ENCODE data around the gene EXOSC3. TPM values are rescaled to one million over a fixed set of nuclear protein-coding genes. Genes with fewer than 3 reads are reported as not detected.

EXOSC3 gene
- total and polyA plus RNA-seq, 2 of the 13 experiments (the other 11 are each of a cell fraction or from before 2014, with no cell fraction given) = 17.5 to 68.7 TPM

GRCh38 chr9:37784616-37785483 is at the start of gene EXOSC3 (continued):
- peak; percentile 74; the same call in 1 of the 2 replicates for TF ChIP-seq ZNF276 (CRISPR knock-in tag; IDR thresholded peaks at IDR 0.05; ENCODE audit: low read depth)
- no peak for TF ChIP-seq ZBTB49 (CRISPR knock-in tag; IDR thresholded peaks at IDR 0.05; ENCODE audit: borderline replicate concordance)
- TF ChIP-seq KAT8 (CRISPR knock-in tag; IDR thresholded peaks at IDR 0.05) = peak; percentile 99
- peak; percentile 95 for TF ChIP-seq YEATS2 (CRISPR knock-in tag; IDR thresholded peaks at IDR 0.05; ENCODE audit: borderline replicate concordance)
- TF ChIP-seq SYNCRIP (IDR thresholded peaks at IDR 0.05; ENCODE audit: insufficient read depth, low read depth, low read length) = no peak
- peak; percentile 53; the same call in 1 of the 2 replicates for TF ChIP-seq HNRNPL (IDR thresholded peaks at IDR 0.05; ENCODE audit: low read depth, low read length)
- no peak for TF ChIP-seq PHB2 (IDR thresholded peaks at IDR 0.05; ENCODE audit: partially characterized antibody)
- TF ChIP-seq SPEN (CRISPR knock-in tag; IDR thresholded peaks at IDR 0.05; ENCODE audit: low read depth) = peak; percentile 72
- peak; percentile 10; the same call in 1 of the 2 replicates for TF ChIP-seq FOXP4 (CRISPR knock-in tag; IDR thresholded peaks at IDR 0.05)
- peak; percentile 80 for TF ChIP-seq ZNF724P (CRISPR knock-in tag; IDR thresholded peaks at IDR 0.05; ENCODE audit: borderline replicate concordance)
- TF ChIP-seq SMAD3 (CRISPR knock-in tag; IDR thresholded peaks at IDR 0.05) = peak; percentile 43; the same call in 1 of the 2 replicates
- no peak; the same call in 1 of the 2 replicates for TF ChIP-seq TFAP4 (IDR thresholded peaks at IDR 0.05; ENCODE audit: borderline replicate concordance, low read depth)
- no peak for TF ChIP-seq CSRNP2 (CRISPR knock-in tag; conservative IDR thresholded peaks at IDR 0.05; ENCODE audit: low read depth)
- no peak for TF ChIP-seq SSRP1 (CRISPR knock-in tag; IDR thresholded peaks at IDR 0.05)
- no peak for TF ChIP-seq ZNF850 (CRISPR knock-in tag; conservative IDR thresholded peaks at IDR 0.05)
- TF ChIP-seq ZBTB25 (CRISPR knock-in tag; IDR thresholded peaks at IDR 0.05) = no peak
- TF ChIP-seq NR1H2 (CRISPR knock-in tag; IDR thresholded peaks at IDR 0.05; ENCODE audit: borderline replicate concordance, low read depth) = no peak
- no peak for TF ChIP-seq KLF13 (CRISPR knock-in tag; IDR thresholded peaks at IDR 0.05)
